A549 (cell line): ENCODE data around the gene ZBED4.

Source experiments
- CEBPB ChIP-seq, 2 experiments: fragments of >200 bp in 1 of 2; sonication (Bioruptor Twin) in 1 of 2; formaldehyde crosslinking in 1 of 2; IDR thresholded peaks; 2 replicates each; pipeline ENCODE4 v1.6.1; 2012 to 2016
- EP300 ChIP-seq, 2 experiments: fragments of >200 bp; sonication (Bioruptor Twin); formaldehyde crosslinking; IDR thresholded peaks; 2 replicates in 1 of 2; 3 replicates in 1 of 2; pipeline ENCODE4 v1.6.1; 2016 to 2017
- FOSL2 ChIP-seq, 2 experiments: fragments of 450-650 bp in 1 of 2; fragments of >200 bp in 1 of 2; sonication (Bioruptor Twin) in 1 of 2; formaldehyde crosslinking; IDR thresholded peaks; 2 replicates each; pipeline versions ENCODE4 v1.5.0 to v1.6.1; 2016 to 2020; ENCODE audit warnings: mild to moderate bottlenecking in 1 of 2, moderate library complexity in 1 of 2
- MYC ChIP-seq: IDR thresholded peaks from 2 replicates; pipeline ENCODE4 v1.6.1; 2012; ENCODE audit warnings: mild to moderate bottlenecking, inconsistent platforms, low read length, improper control_type of control experiment, borderline replicate concordance
- POLR2A ChIP-seq: IDR thresholded peaks from 2 replicates; pipeline ENCODE4 v1.6.1; 2012; ENCODE audit warnings: mild to moderate bottlenecking, low read length
- POLR2AphosphoS2 ChIP-seq: conservative IDR thresholded peaks from 2 replicates; pipeline ENCODE4 v1.6.1; 2012; ENCODE audit warnings: low read length, improper control_type of control experiment, inconsistent platforms
- RAD21 ChIP-seq, 2 experiments: fragments of >200 bp in 1 of 2; sonication (Bioruptor Twin) in 1 of 2; formaldehyde crosslinking in 1 of 2; IDR thresholded peaks in 1 of 2; conservative IDR thresholded peaks in 1 of 2; 2 replicates in 1 of 2; 3 replicates in 1 of 2; pipeline ENCODE4 v1.6.1; 2012 to 2018; ENCODE audit warnings: inconsistent platforms in 1 of 2
- TF ChIP-seq, protein P1 (sequence below): IDR thresholded peaks from 2 replicates; pipeline ENCODE4 v1.6.1; 2012
- TF ChIP-seq, protein P2 (sequence below): fragments of >200 bp; sonication (Bioruptor Twin); formaldehyde crosslinking; IDR thresholded peaks from 3 replicates; pipeline ENCODE4 v1.5.1; 2016
- TF ChIP-seq, protein P3 (sequence below): fragments of 200-600 bp; sonication (generic); IDR thresholded peaks from 2 replicates; pipeline ENCODE4 v1.6.1; 2016; ENCODE audit warnings: antibody characterized with exemption, mild to moderate bottlenecking, moderate library complexity
- TF ChIP-seq, protein P4 (sequence below): fragments of >200 bp; sonication (Bioruptor Twin); formaldehyde crosslinking; IDR thresholded peaks from 2 replicates; pipeline ENCODE4 v1.6.1; 2016
- TF ChIP-seq, protein P5 (sequence below): fragments of 450-650 bp; IDR thresholded peaks from 2 replicates; pipeline ENCODE4 v1.6.1; 2014; ENCODE audit warnings: antibody characterized with exemption

DNA sequence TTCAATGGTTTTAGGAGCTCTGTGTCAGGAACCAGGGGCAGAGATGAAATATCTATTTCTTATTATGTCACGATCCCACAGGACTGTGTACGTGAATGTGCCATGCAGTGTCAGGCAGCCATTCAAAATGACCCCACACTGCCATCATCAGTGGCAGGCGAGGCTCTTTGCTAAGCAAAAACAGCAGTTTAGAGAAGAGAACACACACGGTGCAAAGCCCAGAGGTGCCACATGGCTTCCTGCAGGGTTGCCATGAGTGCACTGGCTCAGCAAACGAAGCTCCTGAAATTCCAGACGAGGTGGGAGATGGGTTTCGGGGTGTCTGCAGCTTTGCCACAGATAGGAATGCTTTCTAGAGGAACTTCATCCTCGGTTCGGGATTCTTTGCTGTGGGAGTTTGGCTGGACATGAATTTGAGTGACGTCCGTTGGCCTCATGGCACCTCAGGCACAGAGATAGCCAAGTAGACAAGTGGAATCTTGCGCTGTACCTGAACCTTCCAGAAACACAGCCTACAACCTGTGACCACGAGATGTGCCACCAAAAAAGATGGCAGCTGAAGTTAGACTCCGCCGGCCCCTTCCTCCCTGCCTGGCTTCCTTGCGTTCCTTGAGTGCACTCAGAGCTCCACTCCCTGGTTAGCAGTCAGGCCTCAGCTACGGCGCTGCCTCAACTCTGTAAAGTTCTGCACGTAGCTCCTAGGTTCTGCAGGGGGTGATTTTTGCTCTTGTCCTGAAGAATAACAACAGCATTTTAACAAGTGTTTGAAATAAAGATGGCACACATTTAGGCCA lies 7.8 kb upstream of the ZBED4 start:
- TF ChIP-seq, protein P1, sequence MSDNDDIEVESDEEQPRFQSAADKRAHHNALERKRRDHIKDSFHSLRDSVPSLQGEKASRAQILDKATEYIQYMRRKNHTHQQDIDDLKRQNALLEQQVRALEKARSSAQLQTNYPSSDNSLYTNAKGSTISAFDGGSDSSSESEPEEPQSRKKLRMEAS: no peak
- TF ChIP-seq, protein P2, sequence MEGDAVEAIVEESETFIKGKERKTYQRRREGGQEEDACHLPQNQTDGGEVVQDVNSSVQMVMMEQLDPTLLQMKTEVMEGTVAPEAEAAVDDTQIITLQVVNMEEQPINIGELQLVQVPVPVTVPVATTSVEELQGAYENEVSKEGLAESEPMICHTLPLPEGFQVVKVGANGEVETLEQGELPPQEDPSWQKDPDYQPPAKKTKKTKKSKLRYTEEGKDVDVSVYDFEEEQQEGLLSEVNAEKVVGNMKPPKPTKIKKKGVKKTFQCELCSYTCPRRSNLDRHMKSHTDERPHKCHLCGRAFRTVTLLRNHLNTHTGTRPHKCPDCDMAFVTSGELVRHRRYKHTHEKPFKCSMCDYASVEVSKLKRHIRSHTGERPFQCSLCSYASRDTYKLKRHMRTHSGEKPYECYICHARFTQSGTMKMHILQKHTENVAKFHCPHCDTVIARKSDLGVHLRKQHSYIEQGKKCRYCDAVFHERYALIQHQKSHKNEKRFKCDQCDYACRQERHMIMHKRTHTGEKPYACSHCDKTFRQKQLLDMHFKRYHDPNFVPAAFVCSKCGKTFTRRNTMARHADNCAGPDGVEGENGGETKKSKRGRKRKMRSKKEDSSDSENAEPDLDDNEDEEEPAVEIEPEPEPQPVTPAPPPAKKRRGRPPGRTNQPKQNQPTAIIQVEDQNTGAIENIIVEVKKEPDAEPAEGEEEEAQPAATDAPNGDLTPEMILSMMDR: no peak
- TF ChIP-seq POLR2A (no peak), EP300 (IDR thresholded peaks at IDR 0.05) (no peak), FOSL2 (IDR thresholded peaks at IDR 0.05) (no peak), FOSL2 (CRISPR knock-in tag; IDR thresholded peaks at IDR 0.05) (no peak), CEBPB (IDR thresholded peaks at IDR 0.05) (no peak), RAD21 (conservative IDR thresholded peaks at IDR 0.05 in 1 of 2, IDR thresholded peaks at IDR 0.05 in 1 of 2) (no peak), POLR2AphosphoS2 (no peak), MYC (no peak)
- TF ChIP-seq, protein P3, sequence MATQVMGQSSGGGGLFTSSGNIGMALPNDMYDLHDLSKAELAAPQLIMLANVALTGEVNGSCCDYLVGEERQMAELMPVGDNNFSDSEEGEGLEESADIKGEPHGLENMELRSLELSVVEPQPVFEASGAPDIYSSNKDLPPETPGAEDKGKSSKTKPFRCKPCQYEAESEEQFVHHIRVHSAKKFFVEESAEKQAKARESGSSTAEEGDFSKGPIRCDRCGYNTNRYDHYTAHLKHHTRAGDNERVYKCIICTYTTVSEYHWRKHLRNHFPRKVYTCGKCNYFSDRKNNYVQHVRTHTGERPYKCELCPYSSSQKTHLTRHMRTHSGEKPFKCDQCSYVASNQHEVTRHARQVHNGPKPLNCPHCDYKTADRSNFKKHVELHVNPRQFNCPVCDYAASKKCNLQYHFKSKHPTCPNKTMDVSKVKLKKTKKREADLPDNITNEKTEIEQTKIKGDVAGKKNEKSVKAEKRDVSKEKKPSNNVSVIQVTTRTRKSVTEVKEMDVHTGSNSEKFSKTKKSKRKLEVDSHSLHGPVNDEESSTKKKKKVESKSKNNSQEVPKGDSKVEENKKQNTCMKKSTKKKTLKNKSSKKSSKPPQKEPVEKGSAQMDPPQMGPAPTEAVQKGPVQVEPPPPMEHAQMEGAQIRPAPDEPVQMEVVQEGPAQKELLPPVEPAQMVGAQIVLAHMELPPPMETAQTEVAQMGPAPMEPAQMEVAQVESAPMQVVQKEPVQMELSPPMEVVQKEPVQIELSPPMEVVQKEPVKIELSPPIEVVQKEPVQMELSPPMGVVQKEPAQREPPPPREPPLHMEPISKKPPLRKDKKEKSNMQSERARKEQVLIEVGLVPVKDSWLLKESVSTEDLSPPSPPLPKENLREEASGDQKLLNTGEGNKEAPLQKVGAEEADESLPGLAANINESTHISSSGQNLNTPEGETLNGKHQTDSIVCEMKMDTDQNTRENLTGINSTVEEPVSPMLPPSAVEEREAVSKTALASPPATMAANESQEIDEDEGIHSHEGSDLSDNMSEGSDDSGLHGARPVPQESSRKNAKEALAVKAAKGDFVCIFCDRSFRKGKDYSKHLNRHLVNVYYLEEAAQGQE: no peak
- TF ChIP-seq, protein P4, sequence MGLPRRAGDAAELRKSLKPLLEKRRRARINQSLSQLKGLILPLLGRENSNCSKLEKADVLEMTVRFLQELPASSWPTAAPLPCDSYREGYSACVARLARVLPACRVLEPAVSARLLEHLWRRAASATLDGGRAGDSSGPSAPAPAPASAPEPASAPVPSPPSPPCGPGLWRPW: no peak
- TF ChIP-seq, protein P5, sequence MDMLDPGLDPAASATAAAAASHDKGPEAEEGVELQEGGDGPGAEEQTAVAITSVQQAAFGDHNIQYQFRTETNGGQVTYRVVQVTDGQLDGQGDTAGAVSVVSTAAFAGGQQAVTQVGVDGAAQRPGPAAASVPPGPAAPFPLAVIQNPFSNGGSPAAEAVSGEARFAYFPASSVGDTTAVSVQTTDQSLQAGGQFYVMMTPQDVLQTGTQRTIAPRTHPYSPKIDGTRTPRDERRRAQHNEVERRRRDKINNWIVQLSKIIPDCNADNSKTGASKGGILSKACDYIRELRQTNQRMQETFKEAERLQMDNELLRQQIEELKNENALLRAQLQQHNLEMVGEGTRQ: no peak
